AG04450 (cell line): ENCODE results near the gene CASKIN2. TPM values are rescaled to one million over a fixed set of nuclear protein-coding genes. Genes with fewer than 3 reads are reported as not detected.

ENCODE experiments used
- CTCF ChIA-PET: fragments of 300-600, 350-600 bp; formaldehyde crosslinking; extraction: SDS; loops from one replicate; lab custom pipeline; 2022; ENCODE audit warnings: antibody characterized with exemption, inconsistent platforms; lab: Charles Lee
- POLR2A ChIA-PET: fragments of 350-600 bp; formaldehyde crosslinking; extraction: SDS; loops from one replicate; lab custom pipeline; 2021; ENCODE audit warnings: antibody characterized with exemption, inconsistent platforms; lab: Yijun Ruan, JAX
- DNase-seq: peaks from one replicate; pipeline ENCODE4 v3.0.0-alpha.2; 2011; ENCODE audit warnings: low read depth, low spot score
- H3K27ac ChIP-seq: one replicate; pipeline ENCODE4 v1.5.1; 2012; ENCODE audit warnings: low read depth, low read length, control low read depth
- H3K27me3 ChIP-seq: one replicate; pipeline ENCODE4 v1.6.0; 2012; ENCODE audit warnings: low read length; ENCODE audit not compliant: control insufficient read depth, insufficient read depth
- H3K4me3 ChIP-seq: 2 replicates; pipeline ENCODE4 v1.5.1; 2011; ENCODE audit warnings: mild to moderate bottlenecking, low read depth, low read length, control low read depth
- H3K9me3 ChIP-seq: 2 replicates; pipeline ENCODE4 v1.5.1; 2012; ENCODE audit warnings: low read length; ENCODE audit not compliant: control insufficient read depth, insufficient read depth
- CTCF ChIP-seq: IDR thresholded peaks from 2 replicates; pipeline ENCODE4 v1.5.1; 2011; ENCODE audit warnings: low read depth, low read length, control low read depth, inconsistent platforms
- polyA plus RNA-seq: library from polyadenylated mRNA; depleted of rRNA; stranded (reverse); fragments of >200 nt; gene quantifications from 2 replicates; pipeline ENCODE4 v1.2.3, GENCODE V29; 2011

The CASKIN2 gene
- polyA plus RNA-seq, 1 experiment: 1.9 TPM

GRCh38 chr17:75502721-75503329, 12.5 kb downstream of the CASKIN2 start:
- DNase-seq: no peak
- no peak overlapping the region for H3K4me3 ChIP-seq
- ChIA-PET CTCF (interaction anchor here (1.2 kb wide), 1 partner anchor 130 kb away, joined by 5 read pairs; the partner anchor contains the start of gene SMIM5), POLR2A (no interaction called here)
- H3K9me3 ChIP-seq: no peaks in the 10 kb centered on the region; the same call in 1 of the 2 replicates
- TF ChIP-seq CTCF: no peak
- H3K27ac ChIP-seq: no peak overlapping the region
- H3K27me3 ChIP-seq: no peaks in the 10 kb centered on the region

GRCh38 chr17:75502072-75502720, 13.1 kb downstream of the CASKIN2 start:
- TF ChIP-seq CTCF: no peak
- H3K9me3 ChIP-seq: no peaks in the 10 kb centered on the region; the same call in 1 of the 2 replicates
- no peak for DNase-seq
- no peak overlapping the region for H3K4me3 ChIP-seq
- H3K27me3 ChIP-seq: no peaks in the 10 kb centered on the region
- POLR2A ChIA-PET: no interaction called here
- CTCF ChIA-PET: no interaction called here
- H3K27ac ChIP-seq: no peak overlapping the region

- no peak for TF ChIP-seq CTCF
- POLR2A ChIA-PET: interaction anchor here (0.6 kb wide), 1 partner anchor 16 kb away, joined by 3 read pairs; no protein-coding TSS in a partner anchor
- Histone ChIP-seq H3K27me3 (no peaks in the 10 kb centered on the region), H3K27ac (no peak overlapping the region), H3K9me3 (no peaks in the 10 kb centered on the region; the same call in 1 of the 2 replicates), H3K4me3 (no peak overlapping the region)
- no peak for DNase-seq
- CTCF ChIA-PET: no interaction called here
These were observed 13.8 kb downstream of the CASKIN2 start for GRCh38 chr17:75501378-75502071.

GRCh38 chr17:75500419-75501216, 14.7 kb downstream of the CASKIN2 start:
- no peak for TF ChIP-seq CTCF
- no peak for DNase-seq
- Histone ChIP-seq H3K27ac (no peak overlapping the region), H3K27me3 (no peaks in the 10 kb centered on the region), H3K4me3 (no peak overlapping the region), H3K9me3 (no peaks in the 10 kb centered on the region; the same call in 1 of the 2 replicates)
- POLR2A ChIA-PET: no interaction called here
- CTCF ChIA-PET: no interaction called here
